ENCODE data around the gene OR1F1. TPM values are rescaled to one million over a fixed set of nuclear protein-coding genes. Genes with fewer than 3 reads are reported as not detected.

The OR1F1 gene
- total RNA-seq, 1 donor from 2014 or later: not detected

- Mint-ChIP-seq H3K4me1 (peaks cover 26% of the 10 kb centered on the region), H3K36me3 (no peaks in the 10 kb centered on the region), H3K4me3 (peak overlapping the region; percentile 80), H3K27me3 (ENCODE audit: insufficient read depth, low read depth) (peaks cover 74% of the 10 kb centered on the region), H3K27ac (no peak overlapping the region), H3K9me3 (no peaks in the 10 kb centered on the region)
- Histone ChIP-seq H3K4me2 (peak overlapping the region; percentile 59), H3K27me3 (peaks cover 100% of the 10 kb centered on the region), H4K20me1 (ENCODE audit: low read depth) (peaks cover 22% of the 10 kb centered on the region), H3F3A (ENCODE audit: low read depth) (peaks cover 50% of the 10 kb centered on the region), H3K4me3 (peak overlapping the region; percentile 48), H2AFZ (replicated peaks) (no peak overlapping the region), H3K79me2 (ENCODE audit: low read depth) (no peaks in the 10 kb centered on the region), H3K9ac (no peak overlapping the region), H3K9me3 (ENCODE audit: low read depth) (no peaks in the 10 kb centered on the region), H3K36me3 (no peaks in the 10 kb centered on the region), H3K27ac (no peak overlapping the region), H3K4me1 (peaks cover 25% of the 10 kb centered on the region)
- TF ChIP-seq EZH2phosphoT487 (IDR thresholded peaks at IDR 0.05) (peak; percentile 63), EZH2 (IDR thresholded peaks at IDR 0.05) (peak; percentile 65)
- TF ChIP-seq, protein P1, sequence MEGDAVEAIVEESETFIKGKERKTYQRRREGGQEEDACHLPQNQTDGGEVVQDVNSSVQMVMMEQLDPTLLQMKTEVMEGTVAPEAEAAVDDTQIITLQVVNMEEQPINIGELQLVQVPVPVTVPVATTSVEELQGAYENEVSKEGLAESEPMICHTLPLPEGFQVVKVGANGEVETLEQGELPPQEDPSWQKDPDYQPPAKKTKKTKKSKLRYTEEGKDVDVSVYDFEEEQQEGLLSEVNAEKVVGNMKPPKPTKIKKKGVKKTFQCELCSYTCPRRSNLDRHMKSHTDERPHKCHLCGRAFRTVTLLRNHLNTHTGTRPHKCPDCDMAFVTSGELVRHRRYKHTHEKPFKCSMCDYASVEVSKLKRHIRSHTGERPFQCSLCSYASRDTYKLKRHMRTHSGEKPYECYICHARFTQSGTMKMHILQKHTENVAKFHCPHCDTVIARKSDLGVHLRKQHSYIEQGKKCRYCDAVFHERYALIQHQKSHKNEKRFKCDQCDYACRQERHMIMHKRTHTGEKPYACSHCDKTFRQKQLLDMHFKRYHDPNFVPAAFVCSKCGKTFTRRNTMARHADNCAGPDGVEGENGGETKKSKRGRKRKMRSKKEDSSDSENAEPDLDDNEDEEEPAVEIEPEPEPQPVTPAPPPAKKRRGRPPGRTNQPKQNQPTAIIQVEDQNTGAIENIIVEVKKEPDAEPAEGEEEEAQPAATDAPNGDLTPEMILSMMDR (IDR thresholded peaks at IDR 0.05): no peak
- no peak for DNase-seq (ENCODE audit: low spot score)
Observed at GRCh38 chr16:3174618-3175148, 13.3 kb upstream of the OR1F1 start.

DNA sequence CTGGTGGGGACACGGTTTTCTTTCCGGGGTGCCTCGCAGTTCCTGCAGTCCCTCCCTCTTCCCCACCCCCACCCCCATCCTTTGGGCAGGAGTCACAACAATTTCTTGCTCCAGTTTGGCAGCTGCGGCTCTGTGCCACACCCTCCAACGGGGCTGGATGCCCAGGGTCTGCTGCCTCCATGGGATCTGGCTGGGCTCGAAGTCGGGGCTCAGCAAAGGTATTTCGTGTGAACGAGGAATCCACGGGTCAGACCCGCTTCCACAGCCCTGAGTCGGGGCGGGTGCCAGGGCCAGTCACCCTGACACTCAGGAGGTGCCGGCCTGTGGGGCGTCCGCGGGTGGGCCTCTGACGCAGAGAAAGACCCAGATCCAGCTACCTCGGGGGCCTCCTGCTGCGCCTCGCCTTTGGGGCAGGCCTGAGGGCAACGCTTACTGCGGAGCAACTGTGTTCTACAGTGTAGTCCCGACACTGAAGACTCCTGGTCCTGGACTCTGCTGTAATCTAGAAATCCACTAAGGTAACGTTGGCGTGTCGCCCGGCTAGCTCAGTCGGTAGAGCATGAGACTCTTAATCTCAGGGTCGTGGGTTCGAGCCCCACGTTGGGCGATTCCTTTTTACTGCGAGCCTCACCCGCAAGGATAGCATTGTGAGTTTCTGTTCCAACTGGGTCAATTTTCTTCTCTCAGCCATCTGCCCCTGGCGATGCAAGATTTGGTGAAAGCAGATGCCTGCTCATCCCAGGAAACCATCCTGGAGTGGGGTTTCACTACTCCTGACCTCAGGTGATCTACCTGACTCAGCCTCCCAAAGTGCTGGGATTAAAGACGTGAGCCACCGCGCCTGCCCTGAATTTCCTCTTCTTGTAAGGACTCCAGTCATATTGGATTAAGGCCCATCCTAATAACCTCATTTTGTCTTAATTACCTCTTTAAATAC lies 12.6 kb upstream of the OR1F1 start:
- Histone ChIP-seq H3K27ac (no peak overlapping the region), H3K36me3 (no peaks in the 10 kb centered on the region), H3K27me3 (peaks cover 100% of the 10 kb centered on the region), H3K79me2 (ENCODE audit: low read depth) (no peaks in the 10 kb centered on the region), H3K9ac (no peak overlapping the region), H3F3A (ENCODE audit: low read depth) (peaks cover 43% of the 10 kb centered on the region), H2AFZ (replicated peaks) (no peak overlapping the region), H3K4me3 (peak overlapping the region; percentile 48), H3K4me1 (peaks cover 22% of the 10 kb centered on the region), H4K20me1 (ENCODE audit: low read depth) (peaks cover 22% of the 10 kb centered on the region), H3K4me2 (peak overlapping the region; percentile 59), H3K9me3 (ENCODE audit: low read depth) (no peaks in the 10 kb centered on the region)
- peak; percentile 53 for DNase-seq (ENCODE audit: low spot score)
- TF ChIP-seq EZH2phosphoT487 (IDR thresholded peaks at IDR 0.05) (no peak), EZH2 (IDR thresholded peaks at IDR 0.05) (no peak)
- TF ChIP-seq, protein P1 (IDR thresholded peaks at IDR 0.05): no peak
- Mint-ChIP-seq H3K9me3 (no peaks in the 10 kb centered on the region), H3K4me3 (peak overlapping the region; percentile 65), H3K27me3 (ENCODE audit: insufficient read depth, low read depth) (peaks cover 75% of the 10 kb centered on the region), H3K27ac (no peak overlapping the region), H3K4me1 (peaks cover 26% of the 10 kb centered on the region), H3K36me3 (no peaks in the 10 kb centered on the region)

DNA sequence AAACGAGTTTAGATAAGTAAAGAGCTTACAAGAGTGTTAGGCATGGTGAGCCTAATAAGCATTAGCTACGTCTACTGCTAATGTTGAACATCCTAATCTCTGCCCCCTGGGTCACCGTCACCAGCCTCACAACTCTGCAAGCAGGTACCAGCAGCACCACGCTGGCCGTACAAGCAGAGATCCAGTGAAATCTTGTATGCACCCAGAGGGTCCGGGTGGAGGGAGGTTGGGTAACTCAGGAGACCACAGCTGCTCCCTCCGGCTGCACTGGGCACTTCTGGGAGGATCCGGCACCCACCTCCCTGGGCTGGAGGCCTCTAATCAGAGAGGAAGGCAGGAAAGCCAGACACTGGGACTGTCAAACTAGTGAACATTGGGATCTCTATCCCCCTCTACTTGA lies 8.4 kb upstream of the OR1F1 start:
- no peaks in the 10 kb centered on the region for H3K9me3 ChIP-seq (ENCODE audit: low read depth)
- Mint-ChIP-seq H3K4me3 (peak overlapping the region; percentile 74), H3K27ac (no peak overlapping the region), H3K27me3 (ENCODE audit: insufficient read depth, low read depth) (peaks cover 76% of the 10 kb centered on the region), H3K36me3 (peaks cover 2% of the 10 kb centered on the region), H3K9me3 (peaks cover 6% of the 10 kb centered on the region), H3K4me1 (peaks cover 29% of the 10 kb centered on the region)
- H3F3A ChIP-seq (ENCODE audit: low read depth): peaks cover 36% of the 10 kb centered on the region
- no peaks in the 10 kb centered on the region for H3K36me3 ChIP-seq
- no peaks in the 10 kb centered on the region for H3K79me2 ChIP-seq (ENCODE audit: low read depth)
- no peak for DNase-seq (ENCODE audit: low spot score)
- no peak overlapping the region for H3K4me2 ChIP-seq
- no peak overlapping the region for H2AFZ ChIP-seq (replicated peaks)
- peaks cover 7% of the 10 kb centered on the region for H3K4me1 ChIP-seq
- H3K27me3 ChIP-seq: peaks cover 100% of the 10 kb centered on the region
- peaks cover 28% of the 10 kb centered on the region for H4K20me1 ChIP-seq (ENCODE audit: low read depth)
- no peak overlapping the region for H3K27ac ChIP-seq
- H3K4me3 ChIP-seq: no peak overlapping the region
- H3K9ac ChIP-seq: no peak overlapping the region
- TF ChIP-seq EZH2phosphoT487 (IDR thresholded peaks at IDR 0.05) (no peak), EZH2 (IDR thresholded peaks at IDR 0.05) (no peak)
